CD4-positive, alpha-beta memory T cell (primary cell): ENCODE data around the gene PROSER3. TPM values are rescaled to one million over a fixed set of nuclear protein-coding genes. Genes with fewer than 3 reads are reported as not detected.

Experiments used
- CTCF ChIA-PET: fragments of 350-600 bp; sonication (Branson Sonifier 250); formaldehyde crosslinking; loops from one replicate; lab custom pipeline; 2021; ENCODE audit warnings: inconsistent platforms; ENCODE audit not compliant: partially characterized antibody; lab: Charles Lee
- POLR2A ChIA-PET: fragments of 350-600 bp; sonication (Branson Sonifier 250); formaldehyde crosslinking; loops from one replicate; lab custom pipeline; 2021; ENCODE audit not compliant: partially characterized antibody; lab: Charles Lee
- DNase-seq, 5 donors: peaks; one replicate each; pipeline versions ENCODE4 v3.0.0 to v3.0.0-alpha.2; 2020 to 2022; ENCODE audit warnings: mixed read lengths in 1 of 5
- H3K27ac ChIP-seq: one replicate; pipeline ENCODE4 v1.7.0; 2013; ENCODE audit warnings: low read depth, low read length
- H3K27me3 ChIP-seq: 2 replicates; pipeline ENCODE4 v1.7.0; 2013; ENCODE audit warnings: mild to moderate bottlenecking, low read length, moderate library complexity; ENCODE audit not compliant: insufficient read depth
- H3K36me3 ChIP-seq: 2 replicates; pipeline ENCODE4 v1.7.0; 2013; ENCODE audit warnings: mild to moderate bottlenecking, low read length, moderate library complexity; ENCODE audit not compliant: insufficient read depth
- H3K4me1 ChIP-seq: 2 replicates; pipeline ENCODE4 v1.7.0; 2013; ENCODE audit warnings: mild to moderate bottlenecking, low read length, moderate library complexity; ENCODE audit not compliant: insufficient read depth
- H3K4me3 ChIP-seq, 2 donors: one replicate each; pipeline ENCODE4 v1.7.0; 2013; ENCODE audit warnings: low read length in 2 of 2, mild to moderate bottlenecking in 1 of 2
- H3K9me3 ChIP-seq, 2 donors: one replicate each; pipeline ENCODE4 v1.7.0; 2013; ENCODE audit warnings: low read length in 2 of 2, control low read depth in 1 of 2; ENCODE audit not compliant: control insufficient read depth in 1 of 2
- H3K27ac Mint-ChIP-seq, 7 donors: one replicate each; pipeline ENCODE4 v1.8.0; 2020 to 2021; ENCODE audit warnings: mixed read lengths in 7 of 7, mild to moderate bottlenecking in 6 of 7, inconsistent platforms in 3 of 7, moderate library complexity in 3 of 7
- H3K27me3 Mint-ChIP-seq, 2 donors: one replicate each; pipeline ENCODE4 v1.8.0; 2020 to 2021; ENCODE audit warnings: mixed read lengths in 2 of 2
- H3K36me3 Mint-ChIP-seq, 2 donors: one replicate each; pipeline ENCODE4 v1.8.0; 2020 to 2021; ENCODE audit warnings: mixed read lengths in 2 of 2, inconsistent platforms in 1 of 2, mild to moderate bottlenecking in 1 of 2
- H3K4me1 Mint-ChIP-seq, 4 donors: one replicate each; pipeline ENCODE4 v1.8.0; 2020 to 2021; ENCODE audit warnings: mixed read lengths in 4 of 4, mild to moderate bottlenecking in 1 of 4
- H3K4me3 Mint-ChIP-seq, 8 donors: one replicate each; pipeline ENCODE4 v1.8.0; 2020 to 2021; ENCODE audit warnings: mixed read lengths in 8 of 8, mild to moderate bottlenecking in 7 of 8, moderate library complexity in 6 of 8, inconsistent platforms in 3 of 8
- H3K9me3 Mint-ChIP-seq, 8 donors: one replicate each; pipeline ENCODE4 v1.8.0; 2020 to 2021; ENCODE audit warnings: mixed read lengths in 8 of 8, mild to moderate bottlenecking in 5 of 8, inconsistent platforms in 3 of 8, moderate library complexity in 1 of 8
- intact Hi-C: fragments of 100-400 bp; cut with micrococcal nuclease; formaldehyde crosslinking; loops from one replicate; pipeline ENCODE4 v1.15.1; 2023
- polyA plus RNA-seq, 2 donors: library from polyadenylated mRNA; unstranded; fragments of 300-500 nt; fragmentation: Illumina TruSeq; gene quantifications; one replicate each; pipeline ENCODE4 v1.2.3, GENCODE V29; 2021
- total RNA-seq, 2 experiments: library from RNA; stranded (reverse); gene quantifications; one replicate each; pipeline ENCODE4 v1.2.3, GENCODE V29; 2021

PROSER3 gene
- 10 to 100 TPM; 45.1 to 46.5 TPM for total RNA-seq
- 10 to 100 TPM in 1 of 2 donors, 1 to 10 TPM in 1; 2.0 to 11.8 TPM for polyA plus RNA-seq

DNA sequence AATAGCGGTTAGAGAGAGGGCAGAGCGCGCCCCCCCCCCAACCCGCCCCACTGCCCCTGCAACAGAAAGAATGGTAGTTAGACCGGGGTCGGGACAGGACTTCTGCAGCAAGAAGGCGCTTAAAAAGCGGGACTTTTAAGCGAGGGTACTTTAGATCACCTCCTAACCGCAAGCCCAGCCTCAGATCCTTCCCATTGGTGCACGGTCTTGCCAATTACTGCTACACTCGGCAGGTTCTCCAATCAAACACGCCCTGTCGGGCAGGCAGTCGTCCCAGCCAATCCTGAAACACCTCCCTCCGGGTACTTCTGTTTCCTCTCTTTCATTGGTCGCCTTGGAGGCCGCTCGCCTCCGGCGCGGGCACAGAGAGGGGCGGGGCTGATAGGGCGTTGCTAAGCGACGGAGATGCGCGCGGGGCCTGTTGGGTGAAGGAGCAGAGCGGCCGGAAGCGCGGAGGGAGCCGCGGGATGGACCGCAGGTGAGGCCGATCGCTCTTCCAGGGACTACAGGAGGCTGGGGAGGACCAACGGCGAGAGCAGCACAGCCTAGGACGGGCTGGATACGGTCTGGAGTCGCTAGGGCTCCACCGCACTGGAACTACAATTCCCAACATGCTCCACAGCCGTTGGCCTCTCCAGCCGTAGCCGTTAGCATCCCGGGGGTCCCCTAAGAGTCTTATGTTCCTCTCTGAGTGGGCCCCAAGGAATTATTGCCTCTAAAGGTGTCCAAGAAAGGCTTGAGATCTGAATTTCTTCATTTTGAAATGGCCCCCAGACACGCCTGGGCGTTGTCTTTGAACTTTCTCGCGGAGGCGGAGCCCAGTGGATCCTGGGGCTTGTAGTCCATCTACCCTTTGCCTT, at the start of gene PROSER3:
TSS of gene PROSER3 (plus strand) at position 428 of the 860 bp plus-strand sequence. CDS start at position 468, 40 bp downstream.
- Mint-ChIP-seq H3K9me3 (peaks cover 0 to 3% (median 0%) of the 10 kb centered on the region in 8 donors), H3K27me3 (peaks cover 0 to 2% of the 10 kb centered on the region in 2 donors), H3K27ac (peak within 1 kb of the TSS; percentile 94 to 99 (median 97)), H3K4me1 (peaks cover 17 to 40% (median 27%) of the 10 kb centered on the region in 4 donors), H3K4me3 (peak within 1 kb of the TSS; percentile 94 to 100 (median 98)), H3K36me3 (peaks cover 11 to 28% of the 10 kb centered on the region in 2 donors)
- H3K4me3 ChIP-seq, result peak within 1 kb of the TSS; percentile 90 to 91
- H3K9me3 ChIP-seq, result no peaks in the 10 kb centered on the region
- H3K36me3 ChIP-seq, result peaks cover 15% of the 10 kb centered on the region
- peaks cover 36% of the 10 kb centered on the region for H3K4me1 ChIP-seq
- CTCF ChIA-PET, result interaction anchor here (1.3 kb wide), 2 partner anchors 10 to 247 kb away, joined by 3 to 5 read pairs; partner anchors contain the start of gene LIN37
- POLR2A ChIA-PET, result interaction anchor here (0.7 to 3.6 kb wide), 5 partner anchors 10 to 56 kb away, joined by 3 to 23 read pairs (median 16); partner anchors contain the start of genes IGFLR1, LIN37, PSENEN and U2AF1L4
- intact Hi-C loops, result loop anchor here (1.0 kb wide), 4 partner anchors 10 to 173 kb away; partner anchors contain the start of genes ARHGAP33 and LIN37
- H3K27me3 ChIP-seq, result no peaks in the 10 kb centered on the region
- peak; percentile 99 to 100 (median 100) for DNase-seq
- H3K27ac ChIP-seq, result peak within 1 kb of the TSS; percentile 89

DNA sequence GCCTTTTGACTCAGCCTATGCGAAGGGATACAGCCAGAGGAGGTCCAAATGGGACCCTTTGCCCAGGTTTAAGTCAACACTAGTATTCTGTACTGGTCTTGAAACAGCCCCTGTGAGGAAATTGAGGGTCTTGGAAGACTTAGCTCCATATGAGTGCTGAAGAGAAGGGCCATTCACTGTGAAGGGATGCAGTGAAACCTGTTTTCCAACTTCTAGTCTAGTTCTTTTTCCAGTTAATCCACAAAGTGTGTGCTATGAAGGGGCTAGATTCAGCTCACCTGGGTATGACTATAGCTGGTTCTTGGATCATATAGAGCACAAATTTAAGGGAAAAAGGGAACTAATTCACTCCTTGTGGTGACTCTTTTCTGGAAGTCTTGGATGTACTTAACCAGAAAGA, 49.6 kb upstream of the PROSER3 start:
- no peak overlapping the region for H3K27ac Mint-ChIP-seq

DNA sequence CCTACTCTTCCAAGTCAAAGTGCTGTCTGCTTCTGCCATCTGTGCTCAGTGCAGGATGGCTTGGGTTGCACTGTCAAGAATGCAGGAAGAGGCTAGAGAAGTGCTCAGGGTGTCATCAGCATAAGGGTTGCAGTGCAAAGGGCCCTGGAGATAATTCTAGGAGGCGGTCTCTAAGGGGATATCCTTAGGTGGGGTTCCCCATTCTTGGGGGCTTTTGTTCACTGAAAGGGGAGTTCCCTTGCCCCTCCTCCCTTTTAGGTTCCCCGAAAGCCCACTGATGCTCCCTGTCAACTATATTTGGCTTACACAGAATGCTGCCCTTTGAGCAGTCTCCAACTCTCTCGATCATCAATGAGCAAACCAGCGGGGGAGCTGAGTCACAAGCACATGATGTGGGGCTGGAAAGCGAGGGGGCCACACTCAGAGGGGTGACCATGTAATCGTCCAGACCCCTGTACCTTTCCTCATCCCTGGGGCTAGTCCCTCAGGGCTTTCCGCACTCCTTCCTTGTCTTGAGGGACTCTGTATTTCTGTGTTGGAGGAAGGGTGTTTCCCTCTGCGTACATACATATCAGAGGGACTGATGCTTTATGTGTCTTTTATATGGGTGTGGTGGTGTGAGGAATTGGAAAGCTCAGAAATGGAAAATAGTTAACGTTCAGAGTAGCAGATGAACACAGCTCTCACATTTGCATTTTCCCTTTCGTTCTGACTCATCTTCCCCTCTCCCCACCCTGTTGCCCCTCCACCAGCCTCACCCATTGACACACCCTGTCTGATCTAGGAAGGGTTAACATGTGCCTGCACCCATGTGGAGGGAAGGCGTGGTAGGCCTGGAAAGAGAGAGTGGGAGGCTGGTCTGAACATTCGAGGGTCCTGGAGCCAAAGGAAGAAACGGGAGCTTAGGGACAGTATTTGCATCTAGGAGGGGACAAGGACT, 46.9 kb upstream of the PROSER3 start:
- Mint-ChIP-seq H3K27ac (peak overlapping the region; percentile 59 to 83 (median 74)), H3K9me3 (peaks cover 0 to 1% (median 0%) of the 10 kb centered on the region in 8 donors), H3K4me3 (peak overlapping the region in 3 of 8 donors; percentile 21 to 67 (median 57)), H3K27me3 (no peaks in the 10 kb centered on the region), H3K36me3 (no peaks in the 10 kb centered on the region), H3K4me1 (peaks cover 35 to 56% (median 47%) of the 10 kb centered on the region in 4 donors)
- Histone ChIP-seq H3K27me3 (no peaks in the 10 kb centered on the region), H3K36me3 (no peaks in the 10 kb centered on the region), H3K4me3 (peak overlapping the region in 1 of 2 donors; percentile 11), H3K4me1 (peaks cover 60% of the 10 kb centered on the region), H3K9me3 (no peaks in the 10 kb centered on the region), H3K27ac (peak overlapping the region; percentile 40)
- intact Hi-C loops, result no loop called here
- ChIA-PET CTCF (interaction anchor here (3.1 to 6.0 kb wide), 2 partner anchors 14 to 17 kb away, joined by 10 to 54 read pairs; no protein-coding TSS in a partner anchor), POLR2A (interaction anchor here (0.6 to 6.3 kb wide), 2 partner anchors 8 to 327 kb away, joined by 3 to 61 read pairs; partner anchors contain the start of gene ZBTB32)
- peak in 2 of 5 donors; percentile 5 to 58 for DNase-seq

More for the DNA sequence above, 49.6 kb upstream of the PROSER3 start:
- H3K27me3 ChIP-seq, result no peaks in the 10 kb centered on the region
- H3K36me3 ChIP-seq, result no peaks in the 10 kb centered on the region
- no peak overlapping the region for H3K4me3 ChIP-seq
- Mint-ChIP-seq H3K4me1 (peaks cover 18 to 33% (median 24%) of the 10 kb centered on the region in 4 donors), H3K9me3 (no peaks in the 10 kb centered on the region), H3K36me3 (no peaks in the 10 kb centered on the region), H3K4me3 (no peak overlapping the region), H3K27me3 (no peaks in the 10 kb centered on the region)
- H3K9me3 ChIP-seq, result no peaks in the 10 kb centered on the region
- ChIA-PET POLR2A (interaction anchor here (0.8 to 1.3 kb wide), 2 partner anchors 8 to 250 kb away, joined by 3 read pairs; no protein-coding TSS in a partner anchor), CTCF (no interaction called here)
- no peak overlapping the region for H3K27ac ChIP-seq
- intact Hi-C loops, result no loop called here
- peaks cover 34% of the 10 kb centered on the region for H3K4me1 ChIP-seq
- no peak for DNase-seq

GRCh38 chr19:35712567-35713505, 45.1 kb upstream of the PROSER3 start:
- H3K27me3 ChIP-seq, result no peaks in the 10 kb centered on the region
- H3K36me3 ChIP-seq, result no peaks in the 10 kb centered on the region
- H3K27ac ChIP-seq, result peak overlapping the region; percentile 63
- intact Hi-C loops, result no loop called here
- Mint-ChIP-seq H3K27me3 (no peaks in the 10 kb centered on the region), H3K36me3 (peaks cover 0 to 3% of the 10 kb centered on the region in 2 donors), H3K4me3 (peak overlapping the region; percentile 35 to 83 (median 64)), H3K9me3 (peaks cover 0 to 1% (median 0%) of the 10 kb centered on the region in 8 donors), H3K27ac (peak overlapping the region; percentile 88 to 98 (median 92)), H3K4me1 (peaks cover 42 to 68% (median 54%) of the 10 kb centered on the region in 4 donors)
- CTCF ChIA-PET, result interaction anchor here (3.1 to 6.0 kb wide), 2 partner anchors 16 to 19 kb away, joined by 10 to 54 read pairs; no protein-coding TSS in a partner anchor
- no peak overlapping the region for H3K4me3 ChIP-seq
- POLR2A ChIA-PET, result interaction anchor here (0.7 to 6.3 kb wide), 5 partner anchors 9 to 221 kb away, joined by 3 to 61 read pairs (median 3); partner anchors contain the start of genes PSENEN, U2AF1L4 and ZBTB32
- no peaks in the 10 kb centered on the region for H3K9me3 ChIP-seq
- DNase-seq, result peak; percentile 42 to 75 (median 52)
- H3K4me1 ChIP-seq, result peaks cover 66% of the 10 kb centered on the region

- H3K27me3 ChIP-seq, result no peaks in the 10 kb centered on the region
- no peaks in the 10 kb centered on the region for H3K36me3 ChIP-seq
- intact Hi-C loops, result no loop called here
- peak overlapping the region; percentile 6 to 83 (median 60) for H3K4me3 Mint-ChIP-seq
- DNase-seq, result peak in 2 of 5 donors; percentile 15 to 30
- ChIA-PET CTCF (interaction anchor here (3.1 to 6.0 kb wide), 2 partner anchors 16 to 20 kb away, joined by 10 to 54 read pairs; no protein-coding TSS in a partner anchor), POLR2A (interaction anchor here (0.7 to 6.3 kb wide), 4 partner anchors 11 to 221 kb away, joined by 3 to 61 read pairs (median 6); partner anchors contain the start of genes PSENEN, U2AF1L4 and ZBTB32)
- peaks cover 66% of the 10 kb centered on the region for H3K4me1 ChIP-seq
- peaks cover 0 to 1% (median 0%) of the 10 kb centered on the region in 8 donors for H3K9me3 Mint-ChIP-seq
- no peaks in the 10 kb centered on the region for H3K27me3 Mint-ChIP-seq
- peak overlapping the region; percentile 44 to 98 (median 92) for H3K27ac Mint-ChIP-seq
- H3K36me3 Mint-ChIP-seq, result peaks cover 0 to 3% of the 10 kb centered on the region in 2 donors
- peaks cover 43 to 70% (median 54%) of the 10 kb centered on the region in 4 donors for H3K4me1 Mint-ChIP-seq
- H3K4me3 ChIP-seq, result no peak overlapping the region
- no peaks in the 10 kb centered on the region for H3K9me3 ChIP-seq
- peak overlapping the region; percentile 63 for H3K27ac ChIP-seq
Observed at GRCh38 chr19:35713506-35713850, 44.5 kb upstream of the PROSER3 start.
